IMR-90 (cell line): ENCODE measurements around the gene XPO4. TPM values are rescaled to one million over a fixed set of nuclear protein-coding genes. Genes with fewer than 3 reads are reported as not detected.

ENCODE experiments used
- ATAC-seq: fragments of 200-7000 bp; cut with Tn5 transposase; 2 replicates; pipeline ENCODE4 v1.9.1; 2020; ENCODE audit warnings: low read depth, mild to moderate bottlenecking, moderate library complexity
- BruUV-seq: library from RNA; stranded (reverse); fragments of 400-500 nt; replicated peaks from 2 replicates; lab custom pipeline; 2021; lab: Mats Ljungman, UMichigan
- CTCF ChIA-PET: fragments of 300-600 bp; formaldehyde crosslinking; extraction: SDS; loops from one replicate; lab custom pipeline; 2021; ENCODE audit warnings: antibody characterized with exemption; lab: Yijun Ruan, JAX
- POLR2A ChIA-PET: fragments of 300-600 bp; sonication (Branson Sonifier 250); formaldehyde crosslinking; loops from one replicate; lab custom pipeline; 2022; ENCODE audit warnings: antibody characterized with exemption; ENCODE audit not compliant: unreplicated experiment; lab: Charles Lee
- DNase-seq: peaks from one replicate; pipeline ENCODE4 v3.0.0; 2013
- H2AFZ ChIP-seq: replicated peaks from 2 replicates; pipeline ENCODE3; 2013; ENCODE audit warnings: low read length, mild to moderate bottlenecking; ENCODE audit not compliant: poor library complexity
- H2AK5ac ChIP-seq: 2 replicates; pipeline ENCODE4 v1.6.1; 2013; ENCODE audit warnings: low read depth, low read length, inconsistent platforms
- H2AK9ac ChIP-seq: replicated peaks from 2 replicates; pipeline ENCODE3; 2013; ENCODE audit warnings: mild to moderate bottlenecking, low read depth, low read length, moderate library complexity; ENCODE audit not compliant: poor library complexity
- H2BK120ac ChIP-seq: 2 replicates; pipeline ENCODE4 v1.6.1; 2013; ENCODE audit warnings: low read depth, low read length, inconsistent platforms
- H2BK15ac ChIP-seq: 3 replicates; pipeline ENCODE4 v1.6.1; 2013; ENCODE audit warnings: low read depth, low read length, inconsistent platforms
- H2BK20ac ChIP-seq: 2 replicates; pipeline ENCODE4 v1.6.1; 2013; ENCODE audit warnings: low read depth, mild to moderate bottlenecking, inconsistent platforms, low read length, moderate library complexity
- H2BK5ac ChIP-seq: 2 replicates; pipeline ENCODE4 v1.6.1; 2013; ENCODE audit warnings: mild to moderate bottlenecking, low read depth, low read length, inconsistent platforms; ENCODE audit not compliant: poor library complexity, severe bottlenecking
- H3K14ac ChIP-seq: replicated peaks from 2 replicates; pipeline ENCODE4 v1.6.1; 2013; ENCODE audit warnings: low read depth, low read length, inconsistent platforms
- H3K18ac ChIP-seq: 2 replicates; pipeline ENCODE4 v1.6.1; 2013; ENCODE audit warnings: low read depth, low read length, control low read depth
- H3K23ac ChIP-seq: 2 replicates; pipeline ENCODE4 v1.6.1; 2013; ENCODE audit warnings: low read depth, low read length, inconsistent platforms
- H3K27ac ChIP-seq: 2 replicates; pipeline ENCODE4 v1.5.1; 2013; ENCODE audit warnings: mild to moderate bottlenecking, control low read depth, low read length; ENCODE audit not compliant: insufficient read depth
- H3K27me3 ChIP-seq: 2 replicates; pipeline ENCODE4 v1.6.1; 2013; ENCODE audit warnings: low read length; ENCODE audit not compliant: control insufficient read depth, insufficient read depth
- H3K36me3 ChIP-seq: 2 replicates; pipeline ENCODE4 v1.6.1; 2013; ENCODE audit warnings: low read length, mixed read lengths; ENCODE audit not compliant: control insufficient read depth, insufficient read depth
- H3K4ac ChIP-seq: 2 replicates; pipeline ENCODE4 v1.6.1; 2013; ENCODE audit warnings: low read depth, low read length, inconsistent platforms
- H3K4me1 ChIP-seq: 2 replicates; pipeline ENCODE4 v1.6.1; 2013; ENCODE audit warnings: low read length, mixed read lengths; ENCODE audit not compliant: control insufficient read depth, insufficient read depth
- H3K4me2 ChIP-seq: 2 replicates; pipeline ENCODE4 v1.6.1; 2013; ENCODE audit warnings: low read depth, mild to moderate bottlenecking, control low read depth, low read length, moderate library complexity
- H3K4me3 ChIP-seq: 2 replicates; pipeline ENCODE4 v1.5.1; 2013; ENCODE audit warnings: low read depth, mild to moderate bottlenecking, control low read depth, low read length, moderate library complexity; ENCODE audit not compliant: insufficient read depth
- H3K56ac ChIP-seq: 2 replicates; pipeline ENCODE4 v1.6.1; 2013; ENCODE audit warnings: low read length, inconsistent platforms; ENCODE audit not compliant: insufficient read depth; ENCODE audit errors: extremely low read depth
- H3K79me1 ChIP-seq, 2 experiments: 2 replicates each; pipeline ENCODE4 v1.6.1; 2013; ENCODE audit warnings: low read length in 2 of 2, inconsistent platforms in 1 of 2, low read depth in 1 of 2
- H3K9ac ChIP-seq: 2 replicates; pipeline ENCODE4 v1.6.1; 2013; ENCODE audit warnings: low read depth, low read length, control low read depth
- H3K9me1 ChIP-seq: 2 replicates; pipeline ENCODE4 v1.6.1; 2013; ENCODE audit warnings: low read length, inconsistent platforms; ENCODE audit not compliant: insufficient read depth
- H3K9me3 ChIP-seq: 2 replicates; pipeline ENCODE4 v1.6.1; 2013; ENCODE audit warnings: low read length; ENCODE audit not compliant: control insufficient read depth, insufficient read depth
- H4K20me1 ChIP-seq: 2 replicates; pipeline ENCODE4 v1.6.1; 2013; ENCODE audit warnings: low read length, inconsistent platforms; ENCODE audit not compliant: insufficient read depth
- H4K5ac ChIP-seq: 2 replicates; pipeline ENCODE4 v1.6.1; 2013; ENCODE audit warnings: mild to moderate bottlenecking, low read depth, low read length, control low read depth
- H4K8ac ChIP-seq, 2 experiments: 2 replicates each; pipeline ENCODE4 v1.6.1; 2013; ENCODE audit warnings: low read depth in 2 of 2, low read length in 2 of 2, control low read depth in 1 of 2, inconsistent platforms in 1 of 2
- H4K91ac ChIP-seq: 2 replicates; pipeline ENCODE4 v1.6.1; 2013; ENCODE audit warnings: low read depth, low read length, inconsistent platforms; ENCODE audit not compliant: insufficient read depth
- BHLHE40 ChIP-seq: fragments of 150-350 bp; IDR thresholded peaks from 2 replicates; pipeline ENCODE4 v1.6.1; 2016; ENCODE audit warnings: mild to moderate bottlenecking, low read depth, low read length
- CEBPB ChIP-seq: IDR thresholded peaks from 2 replicates; pipeline ENCODE4 v1.6.1; 2012; ENCODE audit warnings: low read depth, low read length, improper control_type of control experiment
- CHD1 ChIP-seq: IDR thresholded peaks from 2 replicates; pipeline ENCODE4 v1.6.1; 2012; ENCODE audit warnings: low read depth, low read length, improper control_type of control experiment
- FOS ChIP-seq: fragments of 150-350 bp; IDR thresholded peaks from 2 replicates; pipeline ENCODE4 v1.6.1; 2016; ENCODE audit warnings: low read depth, low read length
- MAFK ChIP-seq: IDR thresholded peaks from 2 replicates; pipeline ENCODE4 v1.6.1; 2012; ENCODE audit warnings: low read depth, low read length, improper control_type of control experiment
- MAZ ChIP-seq: IDR thresholded peaks from 2 replicates; pipeline ENCODE4 v1.6.1; 2012; ENCODE audit warnings: low read depth, mild to moderate bottlenecking, low read length, improper control_type of control experiment, moderate library complexity, borderline replicate concordance
- MXI1 ChIP-seq: IDR thresholded peaks from 2 replicates; pipeline ENCODE4 v1.6.1; 2012; ENCODE audit warnings: low read depth, mild to moderate bottlenecking, low read length, moderate library complexity, borderline replicate concordance
- NFE2L2 ChIP-seq: fragments of 150-350 bp; IDR thresholded peaks from 2 replicates; pipeline ENCODE4 v1.6.1; 2016; ENCODE audit warnings: low read depth, mild to moderate bottlenecking, low read length
- POLR2A ChIP-seq: IDR thresholded peaks from 2 replicates; pipeline ENCODE4 v1.6.1; 2012; ENCODE audit warnings: mild to moderate bottlenecking, low read depth, low read length
- RAD21 ChIP-seq: IDR thresholded peaks from 2 replicates; pipeline ENCODE4 v1.6.1; 2012; ENCODE audit warnings: low read length, improper control_type of control experiment
- RCOR1 ChIP-seq: IDR thresholded peaks from 2 replicates; pipeline ENCODE4 v1.6.1; 2012; ENCODE audit warnings: mild to moderate bottlenecking, low read length, improper control_type of control experiment; ENCODE audit not compliant: insufficient replicate concordance
- RFX5 ChIP-seq: IDR thresholded peaks from 2 replicates; pipeline ENCODE4 v1.8.0; 2012; ENCODE audit warnings: low read depth, mild to moderate bottlenecking, low read length, moderate library complexity
- SMC3 ChIP-seq: fragments of 150-350 bp; IDR thresholded peaks from 2 replicates; pipeline ENCODE4 v1.6.1; 2016; ENCODE audit warnings: low read depth, mild to moderate bottlenecking, antibody characterized with exemption, low read length, moderate library complexity
- WGBS, 2 experiments: methylation state at CpG; one replicate each; pipeline versions ENCODE4 v1.1.5 to v1.1.7; 2013; ENCODE audit warnings: missing lambda C conversion rate in 2 of 2; ENCODE audit not compliant: insufficient read length in 1 of 2; ENCODE audit errors: extremely low coverage in 2 of 2; 5-methylcytosine and 5-hydroxymethylcytosine counted together
- dilution Hi-C: fragments of 300-500 bp; cut with HindIII; formaldehyde crosslinking; loops from one replicate; pipeline ENCODE4 v1.14.3; 2018; ENCODE audit warnings: low sequenced_read_pairs; ENCODE audit not compliant: unreplicated experiment
- in situ Hi-C: fragments of 300-500 bp; cut with MboI; formaldehyde crosslinking; loops from 3 replicates; pipeline ENCODE4 v1.14.3; 2019; ENCODE audit warnings: low sequenced_read_pairs, inconsistent platforms, mixed read lengths
- intact Hi-C: fragments of 100-400 bp; cut with micrococcal nuclease; formaldehyde crosslinking; loops from 2 replicates; pipeline ENCODE4 v1.10.0; 2022
- polyA plus RNA-seq, 3 experiments: library from polyadenylated mRNA; depleted of rRNA; stranded (reverse); fragments of >200 nt; gene quantifications; 2 replicates each; pipeline ENCODE4 v1.2.3, GENCODE V29; 2012; ENCODE audit warnings: low replicate concordance in 1 of 3
- total RNA-seq: library from RNA; depleted of rRNA; stranded (reverse); fragments of >200 nt; gene quantifications from 2 replicates; pipeline ENCODE4 v1.2.3, GENCODE V29; 2012
- TF ChIP-seq, protein P1 (sequence below): conservative IDR thresholded peaks from 2 replicates; pipeline ENCODE4 v1.5.1; 2012; ENCODE audit warnings: mild to moderate bottlenecking, low read depth, low read length, improper control_type of control experiment
- TF ChIP-seq, protein P2 (sequence below): fragments of 150-350 bp; IDR thresholded peaks from 2 replicates; pipeline ENCODE4 v1.6.1; 2017; ENCODE audit warnings: mild to moderate bottlenecking, antibody characterized with exemption, low read length, low read depth
- TF ChIP-seq, protein P3 (sequence below): fragments of 150-350 bp; IDR thresholded peaks from 2 replicates; pipeline ENCODE4 v1.6.1; 2016; ENCODE audit warnings: low read depth, mild to moderate bottlenecking, low read length, moderate library complexity, borderline replicate concordance

Gene XPO4
- total and polyA plus RNA-seq, 2 of the 4 experiments (the other 2 are of a cell fraction): 5.0 to 21.1 TPM

DNA sequence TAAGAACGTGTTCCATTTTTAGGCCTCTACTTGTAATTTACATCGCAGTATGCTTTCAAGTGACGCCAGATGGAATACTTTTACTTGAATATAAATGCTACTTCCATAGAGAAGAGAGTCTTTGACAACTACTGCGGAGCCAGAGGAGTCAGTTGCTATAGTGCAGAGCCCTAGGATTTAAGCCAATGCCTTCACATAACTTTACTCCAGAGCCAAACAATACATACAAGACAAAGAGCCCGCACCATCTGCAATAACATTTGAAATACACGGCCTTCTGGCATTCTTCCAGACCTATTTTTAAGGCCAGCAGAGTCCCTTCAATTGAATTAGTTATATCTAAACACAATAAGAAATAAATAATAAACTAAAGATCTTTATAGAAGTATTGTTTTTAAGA lies 59.4 kb downstream of the XPO4 start:
- H2BK15ac ChIP-seq: no peak overlapping the region
- in situ Hi-C loops (loop anchor here (25.0 kb wide), 1 partner anchor 656 kb away; the partner anchor contains the start of gene GJB2), dilution Hi-C loops (loop anchor here (10.0 kb wide), 1 partner anchor 648 kb away; the partner anchor contains the start of gene GJB2), intact Hi-C loops (loop anchor here (5.0 kb wide), 1 partner anchor 59 kb away; the partner anchor contains the start of gene XPO4)
- no peaks in the 10 kb centered on the region for H4K20me1 ChIP-seq
- no peak overlapping the region for H2BK5ac ChIP-seq
- no peak overlapping the region for H4K8ac ChIP-seq
- no peak overlapping the region for H3K4me2 ChIP-seq
- H3K4me1 ChIP-seq: 0 out of 2 replicates have a peak, but pooled peaks cover 2% of the 10 kb centered on the region
- no peaks in the 10 kb centered on the region for H3K27me3 ChIP-seq
- no peak overlapping the region for H3K14ac ChIP-seq
- H3K4ac ChIP-seq: no peak overlapping the region
- no peak overlapping the region for H2BK20ac ChIP-seq
- no peak overlapping the region for H3K9ac ChIP-seq
- BruUV-seq: no TSS peak
- H4K91ac ChIP-seq: no peak overlapping the region
- H3K79me1 ChIP-seq: peaks cover 6% of the 10 kb centered on the region in 2 experiments; a peak in 2 of 4 replicates
- DNase-seq (peak; percentile 18), ATAC-seq (no peak)
- H3K23ac ChIP-seq: no peak overlapping the region
- no peak overlapping the region for H3K4me3 ChIP-seq
- peaks cover 10% of the 10 kb centered on the region; the same call in 1 of the 2 replicates for H3K36me3 ChIP-seq
- H3K18ac ChIP-seq: no peak overlapping the region
- no peak overlapping the region for H4K5ac ChIP-seq
- H3K27ac ChIP-seq: no peak overlapping the region
- H3K9me1 ChIP-seq: no peaks in the 10 kb centered on the region; the same call in 1 of the 2 replicates
- H2AK5ac ChIP-seq: no peak overlapping the region
- ChIA-PET CTCF (no interaction called here), POLR2A (no interaction called here)
- TF ChIP-seq SMC3 (no peak), RAD21 (no peak), FOS (no peak), CHD1 (no peak), MAZ (no peak), BHLHE40 (no peak), MXI1 (no peak), NFE2L2 (no peak), MAFK (no peak), RCOR1 (no peak), CEBPB (no peak), POLR2A (no peak), RFX5 (no peak)
- TF ChIP-seq, protein P1, sequence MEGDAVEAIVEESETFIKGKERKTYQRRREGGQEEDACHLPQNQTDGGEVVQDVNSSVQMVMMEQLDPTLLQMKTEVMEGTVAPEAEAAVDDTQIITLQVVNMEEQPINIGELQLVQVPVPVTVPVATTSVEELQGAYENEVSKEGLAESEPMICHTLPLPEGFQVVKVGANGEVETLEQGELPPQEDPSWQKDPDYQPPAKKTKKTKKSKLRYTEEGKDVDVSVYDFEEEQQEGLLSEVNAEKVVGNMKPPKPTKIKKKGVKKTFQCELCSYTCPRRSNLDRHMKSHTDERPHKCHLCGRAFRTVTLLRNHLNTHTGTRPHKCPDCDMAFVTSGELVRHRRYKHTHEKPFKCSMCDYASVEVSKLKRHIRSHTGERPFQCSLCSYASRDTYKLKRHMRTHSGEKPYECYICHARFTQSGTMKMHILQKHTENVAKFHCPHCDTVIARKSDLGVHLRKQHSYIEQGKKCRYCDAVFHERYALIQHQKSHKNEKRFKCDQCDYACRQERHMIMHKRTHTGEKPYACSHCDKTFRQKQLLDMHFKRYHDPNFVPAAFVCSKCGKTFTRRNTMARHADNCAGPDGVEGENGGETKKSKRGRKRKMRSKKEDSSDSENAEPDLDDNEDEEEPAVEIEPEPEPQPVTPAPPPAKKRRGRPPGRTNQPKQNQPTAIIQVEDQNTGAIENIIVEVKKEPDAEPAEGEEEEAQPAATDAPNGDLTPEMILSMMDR: no peak
- TF ChIP-seq, protein P2, sequence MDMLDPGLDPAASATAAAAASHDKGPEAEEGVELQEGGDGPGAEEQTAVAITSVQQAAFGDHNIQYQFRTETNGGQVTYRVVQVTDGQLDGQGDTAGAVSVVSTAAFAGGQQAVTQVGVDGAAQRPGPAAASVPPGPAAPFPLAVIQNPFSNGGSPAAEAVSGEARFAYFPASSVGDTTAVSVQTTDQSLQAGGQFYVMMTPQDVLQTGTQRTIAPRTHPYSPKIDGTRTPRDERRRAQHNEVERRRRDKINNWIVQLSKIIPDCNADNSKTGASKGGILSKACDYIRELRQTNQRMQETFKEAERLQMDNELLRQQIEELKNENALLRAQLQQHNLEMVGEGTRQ: no peak
- TF ChIP-seq, protein P3, sequence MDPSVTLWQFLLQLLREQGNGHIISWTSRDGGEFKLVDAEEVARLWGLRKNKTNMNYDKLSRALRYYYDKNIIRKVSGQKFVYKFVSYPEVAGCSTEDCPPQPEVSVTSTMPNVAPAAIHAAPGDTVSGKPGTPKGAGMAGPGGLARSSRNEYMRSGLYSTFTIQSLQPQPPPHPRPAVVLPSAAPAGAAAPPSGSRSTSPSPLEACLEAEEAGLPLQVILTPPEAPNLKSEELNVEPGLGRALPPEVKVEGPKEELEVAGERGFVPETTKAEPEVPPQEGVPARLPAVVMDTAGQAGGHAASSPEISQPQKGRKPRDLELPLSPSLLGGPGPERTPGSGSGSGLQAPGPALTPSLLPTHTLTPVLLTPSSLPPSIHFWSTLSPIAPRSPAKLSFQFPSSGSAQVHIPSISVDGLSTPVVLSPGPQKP: no peak
- H3K56ac ChIP-seq: no peak overlapping the region
- H3K9me3 ChIP-seq: no peaks in the 10 kb centered on the region
- H2AK9ac ChIP-seq: no peak overlapping the region
- H2BK120ac ChIP-seq: no peak overlapping the region
- WGBS, 2 experiments: no CpG with 5 or more reads among the region's 6 CpGs
- H2AFZ ChIP-seq: no peak overlapping the region
